ENCODE data around the gene DNAJB2. TPM values are rescaled to one million over a fixed set of nuclear protein-coding genes. Genes with fewer than 3 reads are reported as not detected.
A peak's percentile ranks its signal among the peaks of the same experiment; 100 is the strongest.
"Not testable (repeated sequence)": the region's sequence is repeated elsewhere in the genome, so short reads cannot be mapped to it uniquely, and the experiment has no call there.

Gene DNAJB2
- total RNA-seq, 1 donor from 2014 or later, result 51.7 TPM

DNA sequence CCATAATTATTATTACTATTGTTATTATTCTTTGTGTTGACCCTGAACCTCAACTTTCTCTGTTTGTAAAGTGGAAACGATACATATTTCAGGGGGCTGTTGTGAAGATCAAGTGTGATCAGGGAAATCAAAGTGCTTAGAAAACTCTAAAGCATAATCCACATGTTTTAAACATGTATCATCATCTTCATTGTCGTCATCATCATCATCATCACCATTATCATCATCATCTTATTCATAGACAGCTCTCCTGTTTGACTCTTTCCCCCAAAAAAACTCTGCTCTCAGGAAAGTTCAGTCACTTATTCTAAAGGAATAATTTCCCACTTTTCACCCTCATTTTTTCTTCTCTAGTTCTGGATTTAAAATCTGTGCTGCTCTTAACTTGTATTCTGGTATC lies 25.1 kb downstream of the DNAJB2 start:
- ATAC-seq, result no peak

DNA sequence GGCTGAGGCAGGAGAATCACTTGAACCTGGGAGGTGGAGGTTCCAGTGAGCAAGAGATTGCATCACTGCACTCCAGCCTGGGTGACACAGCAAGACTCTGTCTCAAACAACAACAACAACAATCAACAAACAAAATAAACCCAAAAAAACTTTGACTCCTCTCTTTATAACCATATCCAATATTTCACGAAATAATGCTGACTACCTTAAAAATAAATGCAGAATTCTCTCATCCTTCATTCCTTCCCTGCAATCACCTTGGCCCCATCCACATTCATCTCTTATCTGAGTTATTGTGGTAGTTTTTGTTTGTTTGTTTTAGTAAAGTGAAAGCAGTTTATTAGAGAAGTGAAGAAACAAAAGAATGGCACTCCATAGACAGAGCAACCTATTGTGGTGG lies 26.9 kb downstream of the DNAJB2 start:
- ATAC-seq, result no peak

DNA sequence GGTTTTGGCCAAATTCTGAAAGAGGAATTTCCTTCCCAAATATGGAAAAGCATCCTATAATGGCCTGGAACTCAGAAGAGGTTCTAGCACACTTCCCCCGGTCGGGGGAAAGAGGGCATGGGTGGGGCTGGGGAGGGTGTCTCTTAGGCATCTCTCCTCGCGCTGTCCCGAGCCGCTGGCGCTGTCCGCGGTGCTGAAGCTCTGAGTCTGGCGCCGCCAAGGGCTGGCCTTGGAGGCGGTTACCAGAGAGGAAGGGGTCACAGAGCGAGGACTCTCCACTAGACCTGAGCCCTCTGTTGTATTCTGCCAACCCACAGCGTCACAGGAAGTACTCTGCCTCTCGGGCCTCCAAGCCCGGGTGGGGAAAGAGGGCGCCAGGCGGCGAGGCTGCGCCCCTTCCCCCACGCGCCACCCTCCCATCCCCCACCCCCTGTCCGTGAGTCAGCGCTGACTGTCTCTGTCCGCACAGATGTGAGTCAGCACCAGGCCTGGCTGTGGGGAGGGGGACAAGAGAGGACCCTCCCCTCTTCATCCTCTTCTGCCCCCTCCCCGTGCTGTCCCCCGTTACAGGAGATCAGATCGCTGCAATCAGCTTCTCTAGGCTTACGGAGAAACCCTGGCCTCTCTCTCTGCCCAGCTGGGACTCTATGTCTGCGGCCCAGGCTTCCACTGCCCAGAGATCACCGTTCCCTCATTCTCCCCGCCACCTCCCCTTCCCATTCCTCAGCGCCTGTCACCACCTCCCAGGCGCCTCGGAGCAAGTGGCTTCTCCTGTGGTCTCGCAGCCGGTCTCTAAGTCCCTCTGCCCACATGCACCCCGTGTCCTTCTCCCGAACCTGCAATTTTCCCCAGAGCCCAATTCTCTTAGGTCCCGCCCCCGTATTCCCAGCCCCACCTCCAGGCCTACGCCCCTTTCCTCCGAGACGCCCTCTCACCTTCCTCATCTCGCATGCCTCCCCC lies 29.3 kb downstream of the DNAJB2 start:
- ATAC-seq, result peak; percentile 70

DNA sequence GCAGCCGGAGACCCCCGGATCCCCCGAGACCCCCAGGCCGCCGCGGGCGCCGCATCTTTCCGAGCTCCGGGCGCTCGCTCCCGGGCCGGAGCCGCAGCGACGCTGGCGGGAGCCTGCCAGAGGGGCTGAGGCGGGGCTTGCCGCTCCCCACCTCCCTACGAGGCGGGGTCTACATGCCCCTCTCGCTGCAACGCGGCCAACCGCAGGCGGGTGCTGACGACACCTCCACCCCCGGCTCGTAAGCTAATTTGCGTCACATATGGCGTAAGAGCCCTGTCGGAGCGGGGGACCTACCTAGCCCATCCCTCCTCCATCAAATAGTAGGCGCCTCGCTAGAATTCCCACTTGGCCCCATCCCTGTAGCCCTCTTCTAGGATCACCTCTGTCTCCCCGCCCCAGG lies 30.1 kb downstream of the DNAJB2 start, which contains the start of gene PTPRN:
PTPRN (minus strand) TSS at position 124 of the 400 bp plus-strand sequence; CDS start at position 55, 69 bp downstream.
- ATAC-seq, result no peak

GRCh38 chr2:219312683-219313263 lies 33.6 kb downstream of the DNAJB2 start:
- not testable (repeated sequence) for ATAC-seq

- ATAC-seq, result no peak
These were observed 35.8 kb downstream of the DNAJB2 start for GRCh38 chr2:219314804-219315468.

- ATAC-seq, result no peak
These were observed 44.3 kb downstream of the DNAJB2 start for GRCh38 chr2:219323434-219323833.

DNA sequence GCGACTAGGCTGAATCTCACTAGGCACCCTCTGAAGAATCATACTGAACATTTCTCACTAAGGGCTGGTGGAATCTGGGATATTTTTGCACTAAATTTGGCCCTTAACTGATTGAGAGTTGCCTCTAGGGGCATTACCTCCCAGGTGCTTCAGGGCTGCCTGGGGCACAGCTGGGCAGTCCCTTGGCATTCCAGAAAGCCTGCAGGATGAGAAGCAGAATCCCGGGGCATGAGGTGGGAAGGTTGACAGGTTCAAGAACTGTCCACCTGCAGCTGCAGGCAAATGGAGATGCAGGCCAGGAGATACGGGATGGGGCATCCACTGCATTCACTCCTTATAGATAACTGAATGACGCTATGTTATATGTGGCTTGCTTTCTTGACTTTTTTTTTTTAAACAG lies 46.0 kb downstream of the DNAJB2 start:
- no peak for ATAC-seq

- ATAC-seq, result no peak
These were observed 46.6 kb downstream of the DNAJB2 start for GRCh38 chr2:219325657-219326315.

DNA sequence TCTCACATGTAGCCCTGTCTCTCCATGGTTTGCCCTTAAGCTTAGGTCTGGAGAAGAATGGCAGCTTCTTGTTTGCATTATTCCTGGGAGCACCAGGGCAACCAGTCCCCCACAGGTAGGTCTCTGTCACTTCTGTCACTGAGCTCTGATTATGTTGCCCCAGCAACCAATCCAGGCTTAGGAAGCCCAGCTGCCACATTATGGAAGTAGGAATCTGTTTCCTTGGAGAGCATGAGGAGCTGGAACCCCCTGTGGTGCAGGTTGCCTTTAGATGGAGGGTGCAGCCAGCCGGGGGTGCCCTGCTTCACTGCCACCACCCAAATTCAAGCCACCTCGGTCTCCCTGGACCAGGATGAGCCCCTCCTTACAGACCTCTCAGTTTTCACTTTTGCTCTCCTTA lies 48.6 kb downstream of the DNAJB2 start:
- ATAC-seq, result no peak

- peak; percentile 31 for ATAC-seq
These were observed 52.5 kb downstream of the DNAJB2 start for GRCh38 chr2:219331560-219332213.

GRCh38 chr2:219332542-219332941 lies 53.4 kb downstream of the DNAJB2 start, which contains the start of gene RESP18:
Gene RESP18, minus strand, starts transcription at chr2:219332744.
- no peak for ATAC-seq

- ATAC-seq, result no peak
These were observed 54.9 kb downstream of the DNAJB2 start for GRCh38 chr2:219334076-219334475.

DNA sequence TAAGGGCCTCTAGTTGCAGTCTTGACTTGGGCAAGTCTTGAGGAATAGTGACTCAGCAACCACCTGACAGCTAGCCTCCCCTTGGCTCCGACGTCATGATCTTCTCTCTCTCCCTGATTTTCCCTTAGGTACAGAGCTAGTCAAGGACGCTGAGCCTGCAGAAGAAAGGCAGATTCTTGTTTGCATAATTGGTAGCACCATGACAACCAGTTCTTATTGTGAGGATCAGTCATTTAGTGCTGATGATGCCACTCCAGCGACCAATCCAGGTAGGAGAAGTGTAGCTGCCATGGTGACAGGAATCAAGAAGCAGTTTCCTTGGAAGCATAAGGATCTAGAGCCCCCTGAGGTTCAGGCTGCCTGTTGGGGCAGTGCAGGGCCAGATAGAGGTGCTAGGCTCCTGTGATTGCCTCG lies 56.2 kb downstream of the DNAJB2 start:
- no peak for ATAC-seq

Other genes with a start within 250 kb of the DNAJB2 start
- gene CFAP65, start 237.8 kb upstream of the DNAJB2 start, total RNA-seq, result not detected
- gene IHH, start 218.4 kb upstream of the DNAJB2 start, total RNA-seq, result 0.08 TPM
- gene NHEJ1, start 118.6 kb upstream of the DNAJB2 start, total RNA-seq, result 8.9 TPM
- 0.64 TPM for gene SLC23A3, start 109.3 kb upstream of the DNAJB2 start, total RNA-seq
- 49.3 TPM for gene CNPPD1, start 102.4 kb upstream of the DNAJB2 start, total RNA-seq
- 41.6 TPM for gene RETREG2, start 101.1 kb upstream of the DNAJB2 start, total RNA-seq
- 41.1 TPM for gene ZFAND2B, start 72.6 kb upstream of the DNAJB2 start, total RNA-seq
- 22.6 TPM for gene ABCB6, start 60.4 kb upstream of the DNAJB2 start, total RNA-seq
- 29.9 TPM for gene ATG9A, start 49.7 kb upstream of the DNAJB2 start, total RNA-seq
- gene ANKZF1, start 49.6 kb upstream of the DNAJB2 start, total RNA-seq, result 18.2 TPM
- 2.4 TPM for gene GLB1L, start 33.9 kb upstream of the DNAJB2 start, total RNA-seq
- gene STK16, start 33.9 kb upstream of the DNAJB2 start, total RNA-seq, result 30.0 TPM
- gene TUBA4B, start 26.1 kb upstream of the DNAJB2 start, total RNA-seq, result not detected
- 138 TPM for gene TUBA4A, start 25.4 kb upstream of the DNAJB2 start, total RNA-seq
- not detected for gene PTPRN, start 30.0 kb downstream of the DNAJB2 start, total RNA-seq
- not detected for gene RESP18, start 53.4 kb downstream of the DNAJB2 start, total RNA-seq
- 32.3 TPM for gene DNPEP, start 108.5 kb downstream of the DNAJB2 start, total RNA-seq
- 29.3 TPM for gene DES, start 139.0 kb downstream of the DNAJB2 start, total RNA-seq
- gene SPEG, start 155.5 kb downstream of the DNAJB2 start, total RNA-seq, result 3.8 TPM
- 19.9 TPM for gene GMPPA, start 219.5 kb downstream of the DNAJB2 start, total RNA-seq
- gene ASIC4, start 235.1 kb downstream of the DNAJB2 start, total RNA-seq, result not detected

Measured in esophagus mucosa (tissue), 1 donor.